Measurements from ENCODE around the gene C11orf68.

GRCh38 chr11:65922565-65922964 lies 3.7 kb upstream of the C11orf68 start:
- TF ChIP-seq CTCF (IDR thresholded peaks at IDR 0.05) (no peak), ZFX (IDR thresholded peaks at IDR 0.05; ENCODE audit: borderline replicate concordance) (no peak)

All from 22Rv1 (cell line).